Esophagus squamous epithelium (tissue), 4 donors: ENCODE data around the gene PPP2R3A.
"Not testable (repeated sequence)": the region's sequence is repeated elsewhere in the genome, so short reads cannot be mapped to it uniquely, and the experiment has no call there.

Source experiments
- POLR2A ChIP-seq, 4 donors: fragments of 450-650 bp; IDR thresholded peaks; one replicate each; pipeline ENCODE4 v1.6.1; 2017; ENCODE audit warnings: antibody characterized with exemption in 4 of 4, mild to moderate bottlenecking in 4 of 4, moderate library complexity in 3 of 4
- TF ChIP-seq, protein P1 (sequence below), 6 experiments: fragments of 450-650 bp in 4 of 6; fragments of 200-600 bp in 2 of 6; sonication (generic) in 2 of 6; IDR thresholded peaks; one replicate each; pipeline ENCODE4 v1.5.1; 2016 to 2019; ENCODE audit warnings: antibody characterized with exemption in 6 of 6, mild to moderate bottlenecking in 4 of 6, moderate library complexity in 4 of 6

- not testable (repeated sequence) for TF ChIP-seq POLR2A (IDR thresholded peaks at IDR 0.05)
- TF ChIP-seq, protein P1, sequence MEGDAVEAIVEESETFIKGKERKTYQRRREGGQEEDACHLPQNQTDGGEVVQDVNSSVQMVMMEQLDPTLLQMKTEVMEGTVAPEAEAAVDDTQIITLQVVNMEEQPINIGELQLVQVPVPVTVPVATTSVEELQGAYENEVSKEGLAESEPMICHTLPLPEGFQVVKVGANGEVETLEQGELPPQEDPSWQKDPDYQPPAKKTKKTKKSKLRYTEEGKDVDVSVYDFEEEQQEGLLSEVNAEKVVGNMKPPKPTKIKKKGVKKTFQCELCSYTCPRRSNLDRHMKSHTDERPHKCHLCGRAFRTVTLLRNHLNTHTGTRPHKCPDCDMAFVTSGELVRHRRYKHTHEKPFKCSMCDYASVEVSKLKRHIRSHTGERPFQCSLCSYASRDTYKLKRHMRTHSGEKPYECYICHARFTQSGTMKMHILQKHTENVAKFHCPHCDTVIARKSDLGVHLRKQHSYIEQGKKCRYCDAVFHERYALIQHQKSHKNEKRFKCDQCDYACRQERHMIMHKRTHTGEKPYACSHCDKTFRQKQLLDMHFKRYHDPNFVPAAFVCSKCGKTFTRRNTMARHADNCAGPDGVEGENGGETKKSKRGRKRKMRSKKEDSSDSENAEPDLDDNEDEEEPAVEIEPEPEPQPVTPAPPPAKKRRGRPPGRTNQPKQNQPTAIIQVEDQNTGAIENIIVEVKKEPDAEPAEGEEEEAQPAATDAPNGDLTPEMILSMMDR (IDR thresholded peaks at IDR 0.05) = not testable (repeated sequence)
Measured at GRCh38 chr3:136131647-136132046, 166.1 kb downstream of the PPP2R3A start.
